CD4-positive, alpha-beta T cell treated with Interleukin-12 subunit alpha and Interleukin-12 subunit beta, for 1 hour (primary cell): Measurements from ENCODE around the gene FAT2.

Experiments used
- DNase-seq: peaks from one replicate; pipeline ENCODE4 v3.0.0-alpha.2; 2020

Gene FAT2

GRCh38 chr5:151551985-151552384, 39.1 kb downstream of the FAT2 start:
- no peak for DNase-seq

GRCh38 chr5:151550146-151550545, 41.0 kb downstream of the FAT2 start:
- DNase-seq: no peak

- DNase-seq: no peak
These were observed 41.4 kb downstream of the FAT2 start for GRCh38 chr5:151549713-151550112.

GRCh38 chr5:151547364-151547763, 43.8 kb downstream of the FAT2 start:
- DNase-seq: no peak

GRCh38 chr5:151541571-151541970, 49.6 kb downstream of the FAT2 start:
- DNase-seq: no peak
